SU-DHL-6 (cell line): Measurements from ENCODE around the gene OR13C2.

Source experiments
- H2AFZ ChIP-seq: fragments of 200-600 bp; sonication (generic); 2 replicates; pipeline ENCODE4 v1.6.1; 2014; ENCODE audit warnings: low read depth, mild to moderate bottlenecking, moderate library complexity, mixed read lengths, antibody characterized with exemption, low read length; ENCODE audit not compliant: severe bottlenecking
- H3F3A ChIP-seq: fragments of 200-600 bp; shearing (Covaris generic); 2 replicates; pipeline ENCODE4 v1.6.0; 2016; ENCODE audit warnings: antibody characterized with exemption, mild to moderate bottlenecking; ENCODE audit not compliant: insufficient read depth
- H3K27ac ChIP-seq: fragments of 200-600 bp; sonication (generic); 2 replicates; pipeline ENCODE4 v1.5.1; 2016; ENCODE audit warnings: low read depth, mild to moderate bottlenecking, low read length, moderate library complexity, mixed read lengths
- H3K27me3 ChIP-seq: fragments of 200-600 bp; sonication (generic), shearing (Covaris generic); 2 replicates; pipeline ENCODE4 v1.6.0; 2014; ENCODE audit warnings: mild to moderate bottlenecking, low read length
- H3K36me3 ChIP-seq: fragments of 200-600 bp; sonication (generic); 2 replicates; pipeline ENCODE4 v1.6.1; 2014; ENCODE audit warnings: mild to moderate bottlenecking, low read length, mixed read lengths
- H3K4me2 ChIP-seq: fragments of 300-600, 200-600 bp; shearing (Covaris generic), sonication (generic); 2 replicates; pipeline ENCODE4 v1.6.0; 2014; ENCODE audit warnings: low read length, low read depth, mild to moderate bottlenecking; ENCODE audit not compliant: poor library complexity, severe bottlenecking
- H3K4me3 ChIP-seq: fragments of 200-600 bp; sonication (generic); 2 replicates; pipeline ENCODE4 v1.5.1; 2014; ENCODE audit warnings: antibody characterized with exemption, low read length, mild to moderate bottlenecking, mixed read lengths; ENCODE audit not compliant: insufficient read depth, poor library complexity, severe bottlenecking
- H3K79me2 ChIP-seq: fragments of 200-600 bp; sonication (generic); 2 replicates; pipeline ENCODE4 v1.6.1; 2014; ENCODE audit warnings: mild to moderate bottlenecking, low read length, moderate library complexity; ENCODE audit not compliant: insufficient read depth
- H3K9ac ChIP-seq: fragments of 200-600 bp; sonication (generic); 2 replicates; pipeline ENCODE4 v1.7.0; 2014; ENCODE audit warnings: mild to moderate bottlenecking, low read length
- H3K9me2 ChIP-seq: fragments of 200-600 bp; sonication (generic); replicated peaks from 2 replicates; pipeline ENCODE4 v1.6.1; 2014; ENCODE audit warnings: low read length; ENCODE audit not compliant: insufficient read depth
- H3K9me3 ChIP-seq: fragments of 200-600 bp; sonication (generic); 2 replicates; pipeline ENCODE4 v1.6.1; 2014; ENCODE audit warnings: low read length, mixed read lengths; ENCODE audit not compliant: insufficient read depth
- H4K20me1 ChIP-seq: fragments of 200-600 bp; sonication (generic); 2 replicates; pipeline ENCODE4 v1.6.1; 2014; ENCODE audit warnings: low read depth, mild to moderate bottlenecking, antibody characterized with exemption, low read length, moderate library complexity, mixed read lengths
- EZH2phosphoT487 ChIP-seq: fragments of 200-600 bp; sonication (generic), shearing (Covaris generic); conservative IDR thresholded peaks from 2 replicates; pipeline ENCODE4 v1.6.1; 2018; ENCODE audit warnings: mild to moderate bottlenecking, antibody characterized with exemption, low read length, moderate library complexity, mixed read lengths
- TF ChIP-seq, protein P1 (sequence below): fragments of 200-600 bp; sonication (generic); IDR thresholded peaks from one replicate; pipeline ENCODE4 v1.5.1; 2017; ENCODE audit warnings: antibody characterized with exemption, mild to moderate bottlenecking, low read length, moderate library complexity; ENCODE audit not compliant: insufficient read depth, poor library complexity, severe bottlenecking

OR13C2 gene

DNA sequence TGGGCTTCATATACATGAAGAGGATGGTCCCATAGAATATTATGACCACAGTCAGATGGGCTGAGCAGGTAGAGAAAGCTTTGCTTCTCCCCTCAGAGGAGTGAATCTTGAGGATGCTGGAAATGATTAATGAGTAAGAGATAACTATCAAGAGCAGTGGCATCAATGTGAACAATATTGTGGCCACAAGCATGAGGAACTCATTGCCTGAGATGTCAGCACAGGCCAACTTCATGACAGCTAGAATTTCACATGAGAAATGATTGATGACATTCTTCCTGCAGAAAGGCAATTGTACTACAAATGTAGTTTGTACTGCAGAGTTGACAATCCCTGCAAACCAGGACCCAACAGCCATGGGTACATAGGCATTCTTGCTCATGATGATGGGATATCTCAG lies 12.0 kb upstream of the OR13C2 start:
- H4K20me1 ChIP-seq, result no peaks in the 10 kb centered on the region
- H3K27me3 ChIP-seq, result no peaks in the 10 kb centered on the region
- H2AFZ ChIP-seq, result no peak overlapping the region
- no peaks in the 10 kb centered on the region for H3K9me2 ChIP-seq
- no peak overlapping the region for H3K4me3 ChIP-seq
- H3F3A ChIP-seq, result no peaks in the 10 kb centered on the region
- H3K9me3 ChIP-seq, result no peaks in the 10 kb centered on the region
- no peaks in the 10 kb centered on the region for H3K79me2 ChIP-seq
- H3K9ac ChIP-seq, result no peak overlapping the region
- H3K4me2 ChIP-seq, result no peak overlapping the region
- H3K36me3 ChIP-seq, result no peaks in the 10 kb centered on the region
- no peak overlapping the region for H3K27ac ChIP-seq
- TF ChIP-seq, protein P1, sequence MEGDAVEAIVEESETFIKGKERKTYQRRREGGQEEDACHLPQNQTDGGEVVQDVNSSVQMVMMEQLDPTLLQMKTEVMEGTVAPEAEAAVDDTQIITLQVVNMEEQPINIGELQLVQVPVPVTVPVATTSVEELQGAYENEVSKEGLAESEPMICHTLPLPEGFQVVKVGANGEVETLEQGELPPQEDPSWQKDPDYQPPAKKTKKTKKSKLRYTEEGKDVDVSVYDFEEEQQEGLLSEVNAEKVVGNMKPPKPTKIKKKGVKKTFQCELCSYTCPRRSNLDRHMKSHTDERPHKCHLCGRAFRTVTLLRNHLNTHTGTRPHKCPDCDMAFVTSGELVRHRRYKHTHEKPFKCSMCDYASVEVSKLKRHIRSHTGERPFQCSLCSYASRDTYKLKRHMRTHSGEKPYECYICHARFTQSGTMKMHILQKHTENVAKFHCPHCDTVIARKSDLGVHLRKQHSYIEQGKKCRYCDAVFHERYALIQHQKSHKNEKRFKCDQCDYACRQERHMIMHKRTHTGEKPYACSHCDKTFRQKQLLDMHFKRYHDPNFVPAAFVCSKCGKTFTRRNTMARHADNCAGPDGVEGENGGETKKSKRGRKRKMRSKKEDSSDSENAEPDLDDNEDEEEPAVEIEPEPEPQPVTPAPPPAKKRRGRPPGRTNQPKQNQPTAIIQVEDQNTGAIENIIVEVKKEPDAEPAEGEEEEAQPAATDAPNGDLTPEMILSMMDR, result no peak
- no peak for TF ChIP-seq EZH2phosphoT487

DNA sequence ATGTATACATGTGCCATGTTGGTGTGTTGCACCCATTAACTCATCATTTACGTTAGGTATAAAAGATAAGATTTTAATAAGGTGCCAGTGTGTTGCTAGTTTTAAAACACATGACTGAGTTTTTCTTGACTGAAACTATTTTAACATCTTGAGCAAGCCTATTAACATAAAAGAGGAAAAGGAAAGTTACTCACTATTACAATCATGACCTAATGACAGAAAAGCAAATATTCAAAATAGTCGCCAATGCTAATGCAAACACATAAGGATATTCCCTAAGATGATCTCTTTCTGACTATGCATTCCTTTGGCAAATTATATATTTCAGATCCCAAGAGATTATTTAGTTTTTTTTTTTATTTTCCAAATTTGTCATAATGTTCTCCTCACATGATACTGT lies 5.8 kb upstream of the OR13C2 start:
- no peaks in the 10 kb centered on the region for H3K79me2 ChIP-seq
- no peak overlapping the region for H3K9ac ChIP-seq
- H3K27me3 ChIP-seq, result no peaks in the 10 kb centered on the region
- no peaks in the 10 kb centered on the region for H3K36me3 ChIP-seq
- no peak overlapping the region for H3K4me3 ChIP-seq
- H2AFZ ChIP-seq, result no peak overlapping the region
- H4K20me1 ChIP-seq, result no peaks in the 10 kb centered on the region
- H3K27ac ChIP-seq, result no peak overlapping the region
- H3K9me2 ChIP-seq, result no peaks in the 10 kb centered on the region
- no peaks in the 10 kb centered on the region for H3K9me3 ChIP-seq
- no peak overlapping the region for H3K4me2 ChIP-seq
- H3F3A ChIP-seq, result no peaks in the 10 kb centered on the region
- TF ChIP-seq, protein P1, result no peak
- TF ChIP-seq EZH2phosphoT487, result no peak

DNA sequence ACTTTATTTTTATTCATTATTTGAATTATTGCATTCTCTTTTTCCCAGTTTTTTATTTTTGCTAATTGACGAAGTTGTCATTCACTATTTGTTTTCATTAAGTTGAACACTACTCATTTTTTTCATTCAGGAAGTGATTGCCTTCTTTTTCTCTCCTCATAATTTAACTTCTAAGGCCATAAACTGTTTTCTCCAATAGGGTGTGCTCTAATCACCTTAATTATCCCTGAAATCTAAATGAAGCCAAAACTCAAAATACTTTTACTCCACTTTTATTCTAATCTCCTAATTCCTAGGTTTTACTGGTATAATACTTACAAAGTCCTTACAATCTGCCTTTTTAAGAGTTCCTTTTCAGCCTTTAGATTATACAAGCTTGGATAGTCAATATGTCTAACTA lies 2.9 kb upstream of the OR13C2 start:
- Histone ChIP-seq H3K4me3 (no peak overlapping the region), H3K9ac (no peak overlapping the region), H2AFZ (no peak overlapping the region), H3F3A (no peaks in the 10 kb centered on the region), H4K20me1 (no peaks in the 10 kb centered on the region), H3K27me3 (no peaks in the 10 kb centered on the region), H3K4me2 (no peak overlapping the region), H3K79me2 (no peaks in the 10 kb centered on the region), H3K27ac (no peak overlapping the region), H3K9me3 (no peaks in the 10 kb centered on the region), H3K9me2 (no peaks in the 10 kb centered on the region), H3K36me3 (no peaks in the 10 kb centered on the region)
- TF ChIP-seq EZH2phosphoT487, result no peak
- TF ChIP-seq, protein P1, result no peak
